Esophagus muscularis mucosa (tissue), 4 donors: ENCODE results near the gene PARVB. TPM values are rescaled to one million over a fixed set of nuclear protein-coding genes. Genes with fewer than 3 reads are reported as not detected.
A peak's percentile ranks its signal among the peaks of the same experiment; 100 is the strongest.

ENCODE experiments used
- DNase-seq: peaks from one replicate; pipeline ENCODE4 v3.0.0-alpha.2; 2017; ENCODE audit errors: extremely low spot score
- H3K27ac ChIP-seq, 4 donors: fragments of 200-600 bp; sonication (generic); replicated peaks in 1 of 4; 1 replicate in 3 of 4; 2 replicates in 1 of 4; pipeline ENCODE4 v1.5.1; 2016 to 2019; ENCODE audit warnings: mild to moderate bottlenecking in 1 of 4
- H3K27me3 ChIP-seq, 4 donors: fragments of 200-600 bp; sonication (generic); one replicate each; pipeline versions ENCODE4 v1.5.1 to v1.6.0; 2016 to 2019
- H3K36me3 ChIP-seq, 4 donors: fragments of 200-600 bp; sonication (generic); one replicate each; pipeline ENCODE4 v1.5.1; 2016 to 2019
- H3K4me1 ChIP-seq, 4 donors: fragments of 200-600 bp; sonication (generic); one replicate each; pipeline ENCODE4 v1.5.1; 2016 to 2019
- H3K4me3 ChIP-seq, 4 donors: fragments of 200-600 bp; sonication (generic); 1 replicate in 2 of 4; 2 replicates in 2 of 4; pipeline ENCODE4 v1.5.1; 2016 to 2019; ENCODE audit warnings: mild to moderate bottlenecking in 4 of 4, moderate library complexity in 1 of 4
- H3K9me3 ChIP-seq, 4 donors: fragments of 200-600 bp; sonication (generic); 1 replicate in 3 of 4; 2 replicates in 1 of 4; pipeline ENCODE4 v1.5.1; 2016 to 2019
- EP300 ChIP-seq: sonication (generic); formaldehyde crosslinking; IDR thresholded peaks from one replicate; pipeline ENCODE4 v1.6.1; 2017; ENCODE audit warnings: antibody characterized with exemption
- POLR2A ChIP-seq: fragments of 450-650 bp; IDR thresholded peaks from one replicate; pipeline ENCODE4 v1.6.1; 2017; ENCODE audit warnings: antibody characterized with exemption, moderate library complexity, mild to moderate bottlenecking, low read depth
- POLR2AphosphoS5 ChIP-seq, 2 donors: sonication (generic); formaldehyde crosslinking; IDR thresholded peaks; one replicate each; pipeline ENCODE4 v1.6.1; 2017; ENCODE audit warnings: antibody characterized with exemption in 2 of 2
- WGBS: methylation state at CpG from one replicate; pipeline ENCODE4 v1.1.5; 2018; 5-methylcytosine and 5-hydroxymethylcytosine counted together
- intact Hi-C: fragments of 100-400 bp; cut with DNase I; formaldehyde crosslinking; loops from one replicate; pipeline ENCODE4 v1.15.1; 2023
- total RNA-seq, 4 donors: library from RNA; depleted of rRNA; stranded (reverse); fragments of >200 nt; gene quantifications; one replicate each; pipeline versions ENCODE4 v1.1.0 to v1.2.1, GENCODE V29; 2016
- TF ChIP-seq, protein P1 (sequence below), 3 experiments: fragments of 200-600 bp in 2 of 3; fragments of 450-650 bp in 1 of 3; sonication (generic) in 2 of 3; IDR thresholded peaks; one replicate each; pipeline ENCODE4 v1.5.1; 2017 to 2019; ENCODE audit warnings: antibody characterized with exemption in 3 of 3, mild to moderate bottlenecking in 2 of 3, moderate library complexity in 1 of 3

PARVB gene
- total RNA-seq, 4 donors from 2014 or later: 22.0 to 107 (median 45.5) TPM

DNA sequence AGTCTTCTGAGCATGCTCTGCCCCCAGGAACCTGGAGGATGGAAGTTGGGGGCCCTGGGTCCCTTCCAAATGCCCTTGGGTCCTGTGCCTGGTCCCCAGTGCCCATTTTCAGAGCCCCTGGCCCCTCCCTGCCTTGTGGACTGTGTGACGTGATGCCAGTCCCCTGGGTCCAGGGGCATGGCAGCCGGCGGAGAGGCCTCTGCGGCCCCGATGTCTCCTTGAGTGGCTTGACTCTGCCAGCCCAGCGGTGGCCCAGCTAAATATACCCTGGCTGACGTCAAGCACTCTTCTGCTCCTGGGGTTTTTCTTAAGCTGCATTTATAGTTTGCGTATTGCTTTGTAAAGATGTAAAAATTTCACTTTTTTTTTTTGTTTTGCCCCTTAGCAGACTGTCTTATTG, 121.4 kb downstream of the PARVB start:
- Histone ChIP-seq H3K36me3 (peaks cover 4 to 63% (median 26%) of the 10 kb centered on the region in 4 donors), H3K27me3 (no peaks in the 10 kb centered on the region), H3K4me3 (no peak overlapping the region), H3K9me3 (no peaks in the 10 kb centered on the region), H3K4me1 (peaks cover 10 to 32% (median 16%) of the 10 kb centered on the region in 4 donors), H3K27ac (no peak overlapping the region)
- TF ChIP-seq POLR2AphosphoS5 (IDR thresholded peaks at IDR 0.05) (no peak), POLR2A (no peak), EP300 (no peak)
- TF ChIP-seq, protein P1, sequence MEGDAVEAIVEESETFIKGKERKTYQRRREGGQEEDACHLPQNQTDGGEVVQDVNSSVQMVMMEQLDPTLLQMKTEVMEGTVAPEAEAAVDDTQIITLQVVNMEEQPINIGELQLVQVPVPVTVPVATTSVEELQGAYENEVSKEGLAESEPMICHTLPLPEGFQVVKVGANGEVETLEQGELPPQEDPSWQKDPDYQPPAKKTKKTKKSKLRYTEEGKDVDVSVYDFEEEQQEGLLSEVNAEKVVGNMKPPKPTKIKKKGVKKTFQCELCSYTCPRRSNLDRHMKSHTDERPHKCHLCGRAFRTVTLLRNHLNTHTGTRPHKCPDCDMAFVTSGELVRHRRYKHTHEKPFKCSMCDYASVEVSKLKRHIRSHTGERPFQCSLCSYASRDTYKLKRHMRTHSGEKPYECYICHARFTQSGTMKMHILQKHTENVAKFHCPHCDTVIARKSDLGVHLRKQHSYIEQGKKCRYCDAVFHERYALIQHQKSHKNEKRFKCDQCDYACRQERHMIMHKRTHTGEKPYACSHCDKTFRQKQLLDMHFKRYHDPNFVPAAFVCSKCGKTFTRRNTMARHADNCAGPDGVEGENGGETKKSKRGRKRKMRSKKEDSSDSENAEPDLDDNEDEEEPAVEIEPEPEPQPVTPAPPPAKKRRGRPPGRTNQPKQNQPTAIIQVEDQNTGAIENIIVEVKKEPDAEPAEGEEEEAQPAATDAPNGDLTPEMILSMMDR (IDR thresholded peaks at IDR 0.05): no peak
- 89% methylated on average over 8 of the region's 8 CpGs for WGBS
- intact Hi-C loops: no loop called here
- DNase-seq: no peak

DNA sequence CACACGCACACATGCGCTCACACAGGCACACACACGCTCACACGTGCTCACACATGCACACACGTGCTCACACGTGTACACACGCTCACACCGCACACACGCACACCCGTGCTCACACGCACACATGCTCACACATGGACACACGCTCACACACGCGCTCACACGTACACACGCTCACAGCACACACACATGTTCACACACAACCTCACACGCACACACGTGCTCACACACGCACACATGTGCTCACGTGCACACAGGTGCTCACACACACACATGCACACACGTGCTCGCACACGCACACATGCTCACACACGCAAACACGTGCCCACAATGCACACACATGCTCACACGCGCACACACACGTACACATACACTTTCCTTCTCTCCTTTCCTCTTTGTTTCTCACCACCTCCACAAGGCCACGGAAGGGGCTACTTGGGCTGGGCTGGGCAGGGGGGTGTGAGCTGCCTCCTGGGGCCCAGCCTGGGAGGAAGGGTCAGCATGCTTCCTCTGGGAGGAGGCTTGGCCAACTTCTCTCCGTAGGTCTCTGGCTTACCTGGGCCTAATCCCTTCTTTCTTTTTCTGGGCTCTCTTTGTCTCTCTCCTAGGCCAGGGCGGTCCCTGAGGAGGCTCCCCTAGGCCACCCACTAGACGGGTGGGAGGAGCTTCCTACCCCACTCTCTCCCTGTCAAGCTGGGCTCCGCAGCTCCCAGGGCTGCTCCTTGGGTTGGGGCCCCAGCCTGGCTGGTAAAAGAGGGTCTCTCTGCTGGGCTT, 122.2 kb downstream of the PARVB start:
- intact Hi-C loops: no loop called here
- no peak for DNase-seq

DNA sequence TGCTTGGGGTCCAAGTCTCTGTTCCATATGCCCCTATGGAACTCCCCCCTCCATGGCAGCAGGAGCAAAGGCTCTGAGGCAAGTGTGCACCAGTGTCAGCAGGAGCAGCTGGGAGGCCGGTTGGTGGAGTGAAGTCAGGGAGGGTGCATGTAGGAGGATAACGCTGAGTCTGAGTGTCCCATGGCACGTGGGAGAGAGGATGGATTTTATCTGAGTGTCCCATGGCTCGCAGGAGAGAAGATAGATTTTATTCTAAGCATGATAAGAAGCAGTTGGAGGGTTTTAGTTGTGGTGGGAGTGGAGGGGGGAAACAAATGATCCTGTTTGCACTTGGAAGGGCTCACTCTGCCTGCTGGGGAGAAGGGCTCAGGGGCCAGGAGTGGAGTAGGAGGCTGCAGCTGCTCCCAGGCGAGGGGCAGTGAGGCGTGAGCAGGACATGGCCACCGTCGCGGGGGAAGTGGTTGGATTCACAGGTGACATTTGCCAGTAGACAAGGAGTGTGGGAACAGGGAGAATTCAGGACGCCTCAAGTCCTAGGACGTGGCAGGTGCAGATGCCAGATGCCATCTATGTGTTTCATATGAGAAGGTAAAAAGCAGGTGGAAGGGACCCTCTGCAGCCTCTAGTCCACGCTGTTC, 123.0 kb downstream of the PARVB start:
- H3K27ac ChIP-seq: peak overlapping the region in 1 of 4 donors; percentile 66
- no peak overlapping the region for H3K4me3 ChIP-seq
- no peak for DNase-seq
- H3K9me3 ChIP-seq: no peaks in the 10 kb centered on the region
- peaks cover 3 to 57% (median 22%) of the 10 kb centered on the region in 4 donors for H3K36me3 ChIP-seq
- intact Hi-C loops: no loop called here
- H3K4me1 ChIP-seq: peaks cover 10 to 32% (median 19%) of the 10 kb centered on the region in 4 donors
- TF ChIP-seq EP300 (no peak), POLR2A (no peak), POLR2AphosphoS5 (IDR thresholded peaks at IDR 0.05) (no peak)
- TF ChIP-seq, protein P1 (IDR thresholded peaks at IDR 0.05): no peak
- no peaks in the 10 kb centered on the region for H3K27me3 ChIP-seq
- WGBS: 77% methylated on average over 12 of the region's 12 CpGs

More for the DNA sequence above, 122.2 kb downstream of the PARVB start:
- Histone ChIP-seq H3K9me3 (no peaks in the 10 kb centered on the region), H3K27ac (no peak overlapping the region), H3K4me3 (no peak overlapping the region), H3K36me3 (peaks cover 3 to 57% (median 21%) of the 10 kb centered on the region in 4 donors), H3K4me1 (peaks cover 10 to 32% (median 17%) of the 10 kb centered on the region in 4 donors), H3K27me3 (no peaks in the 10 kb centered on the region)
- WGBS: 88% methylated on average over 33 of the region's 33 CpGs
- TF ChIP-seq EP300 (no peak), POLR2AphosphoS5 (IDR thresholded peaks at IDR 0.05) (no peak), POLR2A (no peak)
- TF ChIP-seq, protein P1 (IDR thresholded peaks at IDR 0.05): no peak

DNA sequence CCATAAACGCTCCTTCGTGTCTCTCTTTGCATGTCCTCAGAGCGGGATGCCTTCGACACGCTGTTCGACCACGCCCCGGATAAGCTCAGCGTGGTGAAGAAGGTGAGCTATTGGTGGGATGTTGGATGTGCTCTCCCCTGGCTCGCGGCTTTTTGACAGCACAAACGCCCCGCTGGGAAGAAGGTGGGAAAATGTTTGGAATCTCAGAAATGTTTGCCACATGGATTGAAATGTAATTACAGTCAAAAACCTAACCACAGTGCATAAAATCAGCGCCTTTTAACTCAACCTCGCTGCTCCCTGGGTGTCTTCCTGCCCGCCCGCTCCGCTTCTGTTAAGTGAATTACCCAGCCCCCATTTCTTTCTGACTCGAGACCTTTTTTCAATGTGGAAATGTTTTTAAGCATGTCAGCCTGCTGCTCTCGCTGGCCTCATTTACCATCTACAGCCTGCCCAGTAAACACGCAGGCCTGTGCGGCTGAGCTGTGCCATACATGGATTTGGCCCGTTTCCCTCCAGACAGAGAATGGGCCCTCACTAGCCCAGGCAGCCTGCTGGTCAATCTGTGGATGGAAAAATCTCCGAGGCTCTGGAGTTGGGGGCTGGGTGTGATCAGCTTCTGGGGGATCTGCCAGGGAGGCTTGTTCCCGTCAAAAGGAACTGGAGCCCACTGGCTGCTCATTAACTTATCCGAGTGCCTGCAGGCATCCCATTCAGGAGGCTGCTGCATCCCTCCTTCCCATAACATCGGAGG, 123.9 kb downstream of the PARVB start:
- H3K27ac ChIP-seq: peak overlapping the region in 2 of 4 donors; percentile 11 to 66

More for the DNA sequence above, 123.9 kb downstream of the PARVB start:
- intact Hi-C loops: no loop called here
- H3K27me3 ChIP-seq: no peaks in the 10 kb centered on the region
- TF ChIP-seq EP300 (no peak), POLR2A (no peak), POLR2AphosphoS5 (IDR thresholded peaks at IDR 0.05) (peak in 1 of 2 donors; percentile 38)
- TF ChIP-seq, protein P1 (IDR thresholded peaks at IDR 0.05): no peak
- H3K36me3 ChIP-seq: peaks cover 3 to 62% (median 22%) of the 10 kb centered on the region in 4 donors
- 52% methylated on average over 22 of the region's 27 CpGs for WGBS
- no peak overlapping the region for H3K4me3 ChIP-seq
- peaks cover 10 to 25% (median 17%) of the 10 kb centered on the region in 4 donors for H3K4me1 ChIP-seq
- no peaks in the 10 kb centered on the region for H3K9me3 ChIP-seq
- no peak for DNase-seq
